Glutamatergic neuron (in vitro differentiated cells): ENCODE results near the gene PIEZO1. TPM values are rescaled to one million over a fixed set of nuclear protein-coding genes. Genes with fewer than 3 reads are reported as not detected.

Source experiments
- DNase-seq: peaks from one replicate; pipeline ENCODE4 v3.0.0; 2022
- H3K27ac Mint-ChIP-seq: one replicate; pipeline ENCODE4 v1.8.0; 2020; ENCODE audit warnings: mild to moderate bottlenecking, mixed read lengths, inconsistent platforms; ENCODE audit not compliant: unreplicated experiment
- H3K27me3 Mint-ChIP-seq: one replicate; pipeline ENCODE4 v1.8.0; 2020; ENCODE audit warnings: mild to moderate bottlenecking, moderate library complexity, mixed read lengths, inconsistent platforms; ENCODE audit not compliant: unreplicated experiment
- H3K36me3 Mint-ChIP-seq: one replicate; pipeline ENCODE4 v1.8.0; 2020; ENCODE audit warnings: mild to moderate bottlenecking, mixed read lengths, inconsistent platforms; ENCODE audit not compliant: unreplicated experiment
- H3K4me1 Mint-ChIP-seq: one replicate; pipeline ENCODE4 v1.8.0; 2020; ENCODE audit warnings: mild to moderate bottlenecking, low read depth, mixed read lengths, inconsistent platforms; ENCODE audit not compliant: unreplicated experiment
- H3K4me3 Mint-ChIP-seq: one replicate; pipeline ENCODE4 v1.8.0; 2020; ENCODE audit warnings: mild to moderate bottlenecking, mixed read lengths, inconsistent platforms; ENCODE audit not compliant: unreplicated experiment
- H3K9me3 Mint-ChIP-seq: one replicate; pipeline ENCODE4 v1.8.0; 2020; ENCODE audit warnings: mild to moderate bottlenecking, moderate library complexity, mixed read lengths, inconsistent platforms; ENCODE audit not compliant: unreplicated experiment
- CTCF ChIP-seq: fragments of 200-600 bp; sonication (generic); IDR thresholded peaks from one replicate; pipeline ENCODE4 v1.5.0; 2021; ENCODE audit not compliant: partially characterized antibody, unreplicated experiment
- total RNA-seq: library from RNA; stranded (reverse); fragmentation: NEBNext Ultra II Directional; extraction: Animal tissue kit (Norgen Biotek cat#: 25700); gene quantifications from one replicate; pipeline ENCODE4 v1.2.1, GENCODE V29; 2021; ENCODE audit not compliant: unreplicated experiment

Gene PIEZO1
- total RNA-seq, 1 donor from 2014 or later: 12.3 TPM

- H3K36me3 Mint-ChIP-seq: no peaks in the 10 kb centered on the region
- H3K27me3 Mint-ChIP-seq: peaks cover 12% of the 10 kb centered on the region
- peak; percentile 95 for TF ChIP-seq CTCF
- no peak overlapping the region for H3K27ac Mint-ChIP-seq
- peaks cover 7% of the 10 kb centered on the region for H3K9me3 Mint-ChIP-seq
- peak; percentile 89 for DNase-seq
- H3K4me3 Mint-ChIP-seq: no peak overlapping the region
- H3K4me1 Mint-ChIP-seq: peaks cover 1% of the 10 kb centered on the region
These were observed 41.1 kb downstream of the PIEZO1 start for GRCh38 chr16:88743693-88744576.

- Mint-ChIP-seq H3K27ac (no peak overlapping the region), H3K4me1 (peaks cover 1% of the 10 kb centered on the region), H3K27me3 (peaks cover 10% of the 10 kb centered on the region), H3K9me3 (peaks cover 9% of the 10 kb centered on the region), H3K4me3 (no peak overlapping the region), H3K36me3 (no peaks in the 10 kb centered on the region)
- no peak for DNase-seq
- TF ChIP-seq CTCF: no peak
These were observed 42.0 kb downstream of the PIEZO1 start for GRCh38 chr16:88742896-88743605.

GRCh38 chr16:88741368-88741767 is 43.7 kb downstream of the PIEZO1 start:
- H3K27me3 Mint-ChIP-seq: peaks cover 4% of the 10 kb centered on the region
- no peak for DNase-seq
- no peaks in the 10 kb centered on the region for H3K36me3 Mint-ChIP-seq
- no peak overlapping the region for H3K27ac Mint-ChIP-seq
- no peak overlapping the region for H3K4me3 Mint-ChIP-seq
- no peak for TF ChIP-seq CTCF
- peaks cover 9% of the 10 kb centered on the region for H3K9me3 Mint-ChIP-seq
- peaks cover 1% of the 10 kb centered on the region for H3K4me1 Mint-ChIP-seq

- Mint-ChIP-seq H3K9me3 (peaks cover 9% of the 10 kb centered on the region), H3K4me3 (no peak overlapping the region), H3K27ac (no peak overlapping the region), H3K4me1 (peaks cover 1% of the 10 kb centered on the region), H3K27me3 (peaks cover 4% of the 10 kb centered on the region), H3K36me3 (no peaks in the 10 kb centered on the region)
- no peak for TF ChIP-seq CTCF
- no peak for DNase-seq
These were observed 44.3 kb downstream of the PIEZO1 start for GRCh38 chr16:88740727-88741055.
